Spinal cord (tissue), 10 donors: Measurements from ENCODE around the gene RHBDL3. TPM values are rescaled to one million over a fixed set of nuclear protein-coding genes. Genes with fewer than 3 reads are reported as not detected.

Source experiments
- DNase-seq, 6 donors: peaks; one replicate each; pipeline versions ENCODE4 v3.0.0 to v3.0.0-alpha.2; 2013 to 2015; ENCODE audit warnings: low spot score in 6 of 6, low read depth in 4 of 6
- H3K27ac ChIP-seq: one replicate; pipeline ENCODE4 v1.5.1; 2013; ENCODE audit warnings: low read depth, low read length, control low read depth
- H3K27me3 ChIP-seq: one replicate; pipeline ENCODE4 v1.6.1; 2013; ENCODE audit warnings: low read length; ENCODE audit not compliant: control insufficient read depth, insufficient read depth
- H3K36me3 ChIP-seq: one replicate; pipeline ENCODE4 v1.6.1; 2013; ENCODE audit warnings: low read length; ENCODE audit not compliant: control insufficient read depth, insufficient read depth
- H3K4me1 ChIP-seq: one replicate; pipeline ENCODE4 v1.6.1; 2013; ENCODE audit warnings: low read length; ENCODE audit not compliant: control insufficient read depth, insufficient read depth
- H3K4me3 ChIP-seq: one replicate; pipeline ENCODE4 v1.5.1; 2013; ENCODE audit warnings: low read depth, low read length, control low read depth
- H3K9me3 ChIP-seq: one replicate; pipeline ENCODE4 v1.6.1; 2013; ENCODE audit warnings: low read length; ENCODE audit not compliant: control insufficient read depth, insufficient read depth
- WGBS: methylation state at CpG from one replicate; pipeline ENCODE4 v1.1.5; 2013; ENCODE audit warnings: missing lambda C conversion rate; ENCODE audit not compliant: insufficient coverage; 5-methylcytosine and 5-hydroxymethylcytosine counted together
- polyA plus RNA-seq, 2 donors: library from polyadenylated mRNA; unstranded; fragments of 120-200 nt; gene quantifications; one replicate each; pipeline ENCODE4 v1.2.1, GENCODE V29; 2013; ENCODE audit not compliant: insufficient read length in 2 of 2
- total RNA-seq, 2 donors: library from RNA; depleted of rRNA in 1 of 2; stranded (reverse); fragments of 120-200 nt in 1 of 2; fragments of >200 nt in 1 of 2; gene quantifications; one replicate each; pipeline versions ENCODE4 v1.2.3 to v1.2.4, GENCODE V29; 2013 to 2014
- donor health status: healthy.

RHBDL3 gene
- total and polyA plus RNA-seq, 4 donors = 8.9 to 43.7 (median 24.6) TPM

DNA sequence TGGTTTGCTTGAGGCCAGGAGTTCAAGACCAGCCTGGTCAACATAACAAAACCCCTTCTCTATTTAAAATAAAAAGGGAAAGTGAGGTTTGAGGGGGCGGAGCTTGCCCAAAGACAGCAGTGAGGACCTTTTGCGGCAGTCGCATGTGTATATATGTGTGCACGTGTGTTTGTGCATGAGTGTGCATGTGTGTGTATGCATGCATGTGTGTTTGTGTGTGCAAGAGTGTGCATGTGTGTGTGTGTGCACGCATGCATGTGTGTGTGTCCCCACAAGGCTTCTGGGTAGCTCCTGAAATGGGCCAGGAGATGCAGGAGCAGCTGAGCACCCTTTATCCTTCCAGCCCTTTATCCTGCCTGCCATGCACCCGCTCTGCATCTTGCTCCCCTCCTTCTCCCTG lies 9.0 kb downstream of the RHBDL3 start:
- Histone ChIP-seq H3K4me1 (peaks cover 63% of the 10 kb centered on the region), H3K36me3 (peaks cover 14% of the 10 kb centered on the region)
- WGBS = 71% methylated on average over 5 of the region's 6 CpGs

GRCh38 chr17:32275060-32276042 lies 9.7 kb downstream of the RHBDL3 start:
- Histone ChIP-seq H3K4me3 (no peak overlapping the region), H3K9me3 (no peaks in the 10 kb centered on the region), H3K27me3 (no peaks in the 10 kb centered on the region), H3K4me1 (peaks cover 65% of the 10 kb centered on the region), H3K36me3 (peaks cover 14% of the 10 kb centered on the region), H3K27ac (no peak overlapping the region)
- DNase-seq = peak in 1 of 6 donors; percentile 59
- 19% methylated on average over 7 of the region's 19 CpGs for WGBS

More for the DNA sequence above, 9.0 kb downstream of the RHBDL3 start:
- H3K9me3 ChIP-seq = no peaks in the 10 kb centered on the region
- no peak for DNase-seq
- H3K27me3 ChIP-seq = no peaks in the 10 kb centered on the region
- no peak overlapping the region for H3K4me3 ChIP-seq
- no peak overlapping the region for H3K27ac ChIP-seq

DNA sequence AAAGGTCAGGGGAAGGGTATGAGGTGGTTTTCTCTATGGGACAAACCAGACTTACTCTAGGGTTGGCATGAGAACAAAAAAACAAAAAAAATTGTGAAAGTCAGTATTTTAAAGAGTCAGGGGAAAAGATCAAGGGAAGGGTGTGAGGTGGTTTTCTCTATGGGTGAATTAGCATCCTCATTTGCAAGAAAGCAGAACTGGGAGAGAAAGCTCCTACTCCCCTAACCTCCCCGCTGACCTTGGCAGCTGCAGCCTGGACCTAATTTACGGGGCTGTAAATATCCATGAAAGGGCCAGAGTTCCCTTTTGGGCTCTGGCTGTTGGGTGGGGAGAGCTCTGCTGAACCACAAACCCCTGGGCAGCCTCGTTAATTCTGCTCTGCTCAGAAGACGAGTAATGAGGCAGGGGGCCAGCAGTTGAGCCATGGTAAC lies 10.6 kb downstream of the RHBDL3 start:
- Histone ChIP-seq H3K4me1 (peaks cover 71% of the 10 kb centered on the region), H3K27me3 (no peaks in the 10 kb centered on the region), H3K36me3 (peaks cover 14% of the 10 kb centered on the region), H3K4me3 (no peak overlapping the region), H3K9me3 (no peaks in the 10 kb centered on the region), H3K27ac (no peak overlapping the region)
- WGBS = 44% methylated on average over 2 of the region's 4 CpGs
- peak in 2 of 6 donors; percentile 59 to 73 for DNase-seq

DNA sequence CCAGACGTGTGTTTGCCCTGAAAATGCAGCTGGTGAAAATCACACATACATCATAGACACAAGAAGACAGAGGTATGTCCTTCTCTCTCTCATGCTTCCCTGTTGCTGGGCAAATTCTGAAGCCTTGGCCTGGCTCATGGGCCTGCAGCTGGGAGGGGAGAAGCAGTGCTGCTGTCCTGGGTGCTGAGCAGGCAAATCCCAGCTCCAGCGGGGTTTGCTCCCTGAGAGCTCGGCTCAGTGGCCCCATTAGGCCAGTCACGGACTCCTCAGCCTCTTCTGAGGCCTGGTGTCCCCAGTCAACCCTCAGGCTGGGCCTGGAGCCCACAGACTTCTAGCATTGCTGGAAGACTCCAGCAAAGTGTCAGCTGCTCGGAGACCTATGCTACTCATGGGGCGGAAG lies 11.7 kb downstream of the RHBDL3 start:
- H3K4me1 ChIP-seq = peaks cover 78% of the 10 kb centered on the region
- peaks cover 14% of the 10 kb centered on the region for H3K36me3 ChIP-seq
- H3K4me3 ChIP-seq = no peak overlapping the region
- no peak for DNase-seq
- no peaks in the 10 kb centered on the region for H3K9me3 ChIP-seq
- no peaks in the 10 kb centered on the region for H3K27me3 ChIP-seq
- WGBS = 65% methylated on average over 5 of the region's 6 CpGs
- no peak overlapping the region for H3K27ac ChIP-seq

GRCh38 chr17:32278815-32279214 lies 13.2 kb downstream of the RHBDL3 start:
- H3K4me3 ChIP-seq = no peak overlapping the region
- H3K36me3 ChIP-seq = peaks cover 12% of the 10 kb centered on the region
- H3K9me3 ChIP-seq = no peaks in the 10 kb centered on the region
- no peak overlapping the region for H3K27ac ChIP-seq
- H3K4me1 ChIP-seq = peaks cover 75% of the 10 kb centered on the region
- no peaks in the 10 kb centered on the region for H3K27me3 ChIP-seq
- 100% methylated on average over 1 of the region's 2 CpGs for WGBS
- DNase-seq = no peak

DNA sequence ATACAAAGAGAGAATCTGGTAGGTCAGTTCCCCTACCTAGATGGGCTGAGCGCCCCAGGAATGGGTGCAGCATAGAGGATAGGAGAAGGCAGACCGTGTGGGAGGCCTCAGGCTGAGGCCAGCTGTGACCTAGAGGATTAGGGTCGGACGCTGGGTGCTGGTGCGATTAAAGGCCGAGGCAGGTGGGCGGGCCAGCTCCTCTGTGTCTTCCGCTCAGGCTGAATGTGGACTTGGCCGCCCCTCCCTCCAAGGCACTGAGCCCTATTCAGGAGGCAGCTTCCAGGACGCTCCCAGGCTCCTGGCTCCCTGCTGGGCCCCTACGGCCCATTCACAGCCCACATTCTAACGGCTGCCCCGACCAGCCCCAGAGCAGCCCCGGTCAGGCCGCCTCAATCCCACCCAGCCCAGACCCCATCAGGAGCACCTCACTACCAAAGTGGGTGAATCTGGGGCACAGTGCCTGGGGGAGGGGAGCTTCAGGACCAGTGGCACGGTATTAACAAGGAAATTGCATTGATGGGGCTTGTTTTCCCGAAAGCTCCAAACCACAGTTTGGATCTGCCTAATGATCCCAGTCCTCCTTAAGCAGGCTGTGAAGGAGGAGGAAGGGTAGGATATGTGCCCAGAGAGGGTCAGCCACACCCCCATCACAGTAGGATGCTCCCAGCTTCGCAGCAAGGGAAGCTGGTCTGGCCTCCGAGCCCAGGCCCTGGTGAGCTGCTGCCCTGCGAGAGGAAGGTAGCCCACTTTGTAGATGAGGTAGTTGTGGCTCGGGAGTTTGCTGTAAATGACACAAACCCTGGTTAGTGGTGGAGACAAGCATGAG lies 14.5 kb downstream of the RHBDL3 start:
- Histone ChIP-seq H3K4me1 (peaks cover 76% of the 10 kb centered on the region), H3K27ac (peak overlapping the region; percentile 30), H3K36me3 (peaks cover 23% of the 10 kb centered on the region), H3K9me3 (no peaks in the 10 kb centered on the region), H3K27me3 (no peaks in the 10 kb centered on the region), H3K4me3 (no peak overlapping the region)
- 28% methylated on average over 18 of the region's 21 CpGs for WGBS
- DNase-seq = no peak

- WGBS = 24% methylated on average over 6 of the region's 9 CpGs
- Histone ChIP-seq H3K27me3 (no peaks in the 10 kb centered on the region), H3K4me1 (peaks cover 77% of the 10 kb centered on the region), H3K9me3 (no peaks in the 10 kb centered on the region), H3K36me3 (peaks cover 28% of the 10 kb centered on the region), H3K4me3 (no peak overlapping the region), H3K27ac (no peak overlapping the region)
- DNase-seq = peak in 1 of 6 donors; percentile 82
These were observed 15.4 kb downstream of the RHBDL3 start for GRCh38 chr17:32281011-32281451.

DNA sequence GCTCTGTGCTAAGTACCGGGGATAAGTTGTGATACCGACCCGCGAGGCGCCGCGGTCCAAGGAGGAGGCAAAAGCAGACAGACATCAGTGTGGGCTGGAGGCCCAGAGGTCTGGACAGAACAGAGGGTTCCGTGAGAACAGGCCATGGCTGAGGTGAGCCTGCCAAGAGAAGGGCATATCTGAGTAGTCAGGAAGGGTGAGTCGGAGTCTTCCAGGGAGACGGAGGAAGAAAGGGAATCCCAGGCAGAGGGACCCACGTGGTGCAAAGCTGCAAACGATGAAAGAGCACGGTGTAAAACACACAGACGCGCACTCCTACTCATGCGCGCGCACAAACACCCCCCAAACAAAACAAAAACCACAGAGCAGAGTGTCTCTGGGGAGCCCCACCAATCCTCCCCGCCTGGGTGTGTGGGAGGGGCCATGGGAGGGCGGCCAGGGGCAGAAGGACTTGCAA lies 18.1 kb downstream of the RHBDL3 start:
- no peaks in the 10 kb centered on the region for H3K27me3 ChIP-seq
- H3K36me3 ChIP-seq = peaks cover 29% of the 10 kb centered on the region
- H3K4me3 ChIP-seq = no peak overlapping the region
- WGBS = 33% methylated on average over 11 of the region's 20 CpGs
- H3K27ac ChIP-seq = peak overlapping the region; percentile 25
- peaks cover 85% of the 10 kb centered on the region for H3K4me1 ChIP-seq
- H3K9me3 ChIP-seq = no peaks in the 10 kb centered on the region
- no peak for DNase-seq

DNA sequence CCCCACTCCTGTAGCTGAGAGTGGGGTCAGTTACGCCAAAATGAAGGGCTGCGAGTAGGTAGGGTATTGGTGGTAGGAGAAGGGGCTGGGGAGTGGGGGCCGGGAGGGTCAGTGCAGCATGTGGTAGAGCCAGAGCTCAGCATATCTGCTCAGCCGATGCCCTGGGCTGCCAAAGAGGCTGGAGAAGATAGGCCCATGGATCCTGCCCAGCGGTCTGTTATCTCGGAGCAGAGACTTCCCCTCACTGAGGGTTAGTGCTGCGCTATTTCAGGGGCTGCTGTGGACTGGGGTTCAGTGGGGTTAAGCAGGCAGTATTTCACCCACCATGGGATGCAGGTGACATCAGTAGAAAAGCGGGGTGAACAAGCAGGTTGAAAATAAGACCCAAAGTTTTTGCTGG lies 19.7 kb downstream of the RHBDL3 start:
- no peak for DNase-seq
- whole genome bisulfite sequencing = 93% methylated on average over 8 of the region's 8 CpGs
- Histone ChIP-seq H3K4me3 (no peak overlapping the region), H3K4me1 (peaks cover 74% of the 10 kb centered on the region), H3K9me3 (no peaks in the 10 kb centered on the region), H3K36me3 (peaks cover 31% of the 10 kb centered on the region), H3K27me3 (no peaks in the 10 kb centered on the region), H3K27ac (no peak overlapping the region)
